ENCODE results near the gene SDE2.
"Not testable (repeated sequence)": the region's sequence is repeated elsewhere in the genome, so short reads cannot be mapped to it uniquely, and the experiment has no call there.

The SDE2 gene

DNA sequence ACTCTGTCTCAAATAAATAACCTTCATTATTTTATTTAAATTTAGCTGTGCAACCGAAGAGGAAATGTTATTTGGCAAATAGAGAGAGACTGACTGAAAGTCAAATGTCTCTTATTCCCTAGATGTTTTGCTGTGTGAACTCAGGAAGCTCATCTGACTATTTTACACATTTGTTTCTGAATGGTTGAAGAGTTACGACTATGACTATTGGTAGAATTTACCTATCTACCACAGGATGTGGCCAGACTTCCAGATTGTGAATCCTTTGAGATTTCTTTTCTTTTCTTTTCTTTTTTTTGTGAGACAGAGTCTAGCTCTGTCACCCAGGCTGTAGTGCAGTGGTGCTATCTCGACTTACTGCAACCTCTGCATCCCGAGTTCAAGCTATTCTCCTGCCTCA, 5.3 kb upstream of the SDE2 start:
- DNase-seq, result no peak

- DNase-seq, result no peak
Measured at GRCh38 chr1:226003502-226004170, 4.5 kb upstream of the SDE2 start.

DNA sequence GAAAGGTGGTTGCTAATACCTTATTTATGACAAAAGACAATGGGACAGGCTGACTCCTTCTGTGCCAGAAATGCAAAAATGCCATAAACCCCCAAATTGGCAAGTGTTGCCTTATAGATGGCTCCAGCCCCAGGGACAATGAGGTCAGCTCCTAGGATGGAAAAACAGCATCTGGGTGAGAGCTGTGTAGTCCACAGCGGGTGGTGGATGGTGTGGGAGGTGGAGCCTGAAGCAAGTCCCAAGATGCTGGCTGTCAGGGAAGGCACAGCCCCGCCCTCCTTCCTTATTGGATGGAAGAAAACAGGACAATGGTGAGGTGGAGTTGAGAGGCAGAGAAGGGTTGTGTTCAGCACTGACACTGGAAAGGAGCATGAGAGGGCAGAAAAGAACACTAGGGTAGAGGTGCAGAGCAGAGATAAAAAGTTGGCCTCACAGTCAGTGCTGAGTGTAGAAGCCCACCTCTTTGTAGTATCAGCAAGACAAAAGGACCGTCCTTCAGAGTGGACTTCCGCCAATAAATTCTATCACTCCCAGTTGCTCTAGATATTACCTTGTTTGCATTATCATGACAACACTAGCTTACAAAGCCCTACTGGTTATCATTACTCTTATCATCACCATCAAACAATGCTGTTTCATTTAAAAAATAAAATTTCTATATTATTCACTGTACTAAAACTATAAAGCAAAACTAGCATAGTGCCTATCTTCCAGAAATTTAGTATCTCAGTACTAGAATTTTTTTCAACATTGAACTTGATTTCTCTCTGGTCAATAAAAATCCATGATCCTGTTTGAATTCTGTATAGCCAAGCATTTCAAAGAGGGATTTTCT, 3.7 kb upstream of the SDE2 start:
- peak; percentile 93 for DNase-seq

DNA sequence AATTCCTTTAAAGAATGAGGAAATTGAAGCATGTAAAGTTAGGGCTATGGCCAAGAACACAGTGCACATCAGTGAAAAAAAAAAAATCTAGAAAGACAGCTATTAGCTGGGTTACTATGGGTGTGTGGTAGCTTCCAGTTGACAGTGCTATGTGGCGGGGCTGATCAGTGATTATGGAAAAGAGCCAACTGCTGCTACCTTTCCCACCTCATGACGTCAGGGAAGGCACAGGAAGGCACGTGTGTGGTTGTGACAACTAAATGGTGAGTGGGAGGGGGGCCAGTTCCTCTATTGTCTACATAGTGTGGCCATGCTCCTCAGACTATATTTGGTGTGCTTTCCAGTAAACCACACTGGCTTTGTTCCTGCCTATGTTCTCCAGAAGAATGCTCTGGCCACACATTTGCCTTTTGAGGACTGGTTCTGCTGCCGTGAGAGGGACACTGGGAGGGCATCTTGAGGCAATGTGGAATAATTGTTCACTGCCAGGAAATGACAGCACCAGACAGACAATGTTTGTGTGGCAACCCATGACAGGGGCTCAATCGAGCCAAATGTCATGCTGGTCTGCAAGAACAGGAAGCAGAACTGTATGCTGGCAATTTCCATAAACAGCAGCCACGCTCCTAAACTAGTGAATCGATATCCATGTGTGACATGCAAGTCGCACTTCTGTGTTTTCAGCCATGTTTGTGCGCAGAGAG, 3.0 kb upstream of the SDE2 start:
- peak; percentile 89 for DNase-seq

DNA sequence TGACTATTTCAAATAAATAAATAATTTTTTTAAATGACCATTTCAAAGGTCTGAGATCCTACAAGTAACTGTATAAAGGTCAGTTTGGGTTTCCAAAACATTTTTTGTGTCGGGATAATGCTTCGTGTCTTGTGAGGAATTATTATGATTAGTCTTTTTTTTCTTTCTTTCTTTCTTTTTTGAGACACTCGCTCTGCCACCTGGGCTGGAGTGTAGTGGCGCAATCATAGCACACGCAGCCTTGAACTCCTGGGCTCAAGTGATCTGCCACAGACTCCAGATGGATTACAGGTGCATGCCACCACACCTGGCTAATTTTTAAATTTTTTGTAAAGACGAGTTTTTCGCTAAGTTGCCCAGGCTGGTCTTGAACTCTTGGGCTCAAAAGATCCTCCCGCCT, 1.9 kb upstream of the SDE2 start:
- DNase-seq, result no peak

- not testable (repeated sequence) for DNase-seq
Measured at GRCh38 chr1:226000493-226001081, 1.4 kb upstream of the SDE2 start.

DNA sequence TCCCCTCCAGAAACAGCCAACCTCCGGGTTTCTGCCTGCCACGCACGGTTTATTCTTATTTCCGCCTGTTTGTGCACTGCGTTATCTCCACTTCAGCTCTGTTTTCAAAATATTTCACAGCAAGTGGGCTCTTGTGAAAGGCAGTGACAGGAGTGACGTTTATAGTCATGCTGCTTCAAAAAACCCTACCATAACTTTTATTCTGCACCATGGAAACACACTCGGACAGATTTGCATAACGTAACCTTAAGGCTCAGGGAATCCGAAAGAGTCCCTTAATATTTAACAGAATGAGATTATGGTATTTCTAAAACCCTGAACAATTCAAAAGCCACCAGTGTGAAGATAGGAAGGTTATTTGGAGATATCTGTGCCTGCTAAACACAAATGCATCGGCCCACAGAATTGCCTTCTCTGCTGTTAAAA, 782 bp upstream of the SDE2 start:
- no peak for DNase-seq

DNA sequence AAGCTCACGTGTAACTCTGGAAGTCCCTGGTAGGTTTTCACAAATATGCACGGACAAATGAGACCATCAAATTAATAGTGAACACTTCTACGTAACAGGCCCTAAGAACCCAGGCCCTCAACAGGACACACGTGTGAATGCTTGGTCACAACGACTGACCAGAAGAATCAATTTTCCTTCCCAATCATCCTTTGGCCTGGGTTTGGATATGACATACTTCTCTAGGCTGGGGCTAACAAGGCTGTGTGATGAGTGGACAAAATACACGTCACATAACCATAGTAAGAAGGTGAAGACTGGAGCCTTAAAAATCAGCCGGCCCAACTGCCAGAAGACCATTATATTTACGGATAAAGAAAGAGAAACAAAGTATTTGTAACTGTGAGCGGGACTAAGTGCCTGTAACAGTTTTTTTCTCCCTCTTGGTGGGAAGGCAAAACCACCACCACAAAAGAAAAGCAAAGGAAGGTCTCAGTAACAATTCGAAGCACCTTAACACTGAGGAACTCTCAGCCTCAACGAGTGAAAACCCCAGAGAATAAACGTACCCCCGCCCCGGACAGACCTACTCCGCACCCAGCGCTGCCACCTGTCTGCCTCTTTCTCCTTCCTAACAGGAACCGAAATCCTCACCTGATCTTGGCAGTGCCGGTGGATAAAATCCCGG, 450 bp downstream of the SDE2 start:
- DNase-seq, result no peak

DNA sequence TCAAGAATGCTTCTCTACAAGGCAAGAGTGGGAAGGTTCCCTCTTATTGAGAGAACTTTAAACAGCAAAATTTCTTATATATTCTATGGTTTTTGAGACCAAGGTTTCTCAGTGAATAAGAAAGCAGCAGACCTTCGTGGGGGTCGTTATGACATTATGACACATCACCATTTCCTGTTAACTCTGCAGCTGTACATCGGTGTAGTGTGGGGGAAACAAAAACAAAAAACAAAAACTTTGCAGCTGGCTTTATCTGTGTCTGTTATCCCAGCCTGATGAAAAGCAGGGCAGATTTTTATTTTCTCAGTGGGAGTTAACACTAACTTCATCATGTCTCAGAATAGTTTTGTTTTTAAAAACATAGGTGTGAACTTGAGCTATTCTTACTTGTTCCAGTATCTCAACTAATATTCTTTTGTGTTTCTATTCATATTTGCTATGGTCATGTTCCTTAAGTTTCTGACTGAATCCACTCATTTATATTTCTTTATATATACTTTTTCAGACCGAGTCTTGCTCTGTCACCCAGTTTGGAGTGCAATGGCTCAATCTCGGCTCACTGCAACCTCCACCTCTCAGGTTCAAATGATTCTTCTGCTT, 2.1 kb downstream of the SDE2 start:
- no peak for DNase-seq

GRCh38 chr1:225995919-225996864, 3.0 kb downstream of the SDE2 start:
- no peak for DNase-seq

DNA sequence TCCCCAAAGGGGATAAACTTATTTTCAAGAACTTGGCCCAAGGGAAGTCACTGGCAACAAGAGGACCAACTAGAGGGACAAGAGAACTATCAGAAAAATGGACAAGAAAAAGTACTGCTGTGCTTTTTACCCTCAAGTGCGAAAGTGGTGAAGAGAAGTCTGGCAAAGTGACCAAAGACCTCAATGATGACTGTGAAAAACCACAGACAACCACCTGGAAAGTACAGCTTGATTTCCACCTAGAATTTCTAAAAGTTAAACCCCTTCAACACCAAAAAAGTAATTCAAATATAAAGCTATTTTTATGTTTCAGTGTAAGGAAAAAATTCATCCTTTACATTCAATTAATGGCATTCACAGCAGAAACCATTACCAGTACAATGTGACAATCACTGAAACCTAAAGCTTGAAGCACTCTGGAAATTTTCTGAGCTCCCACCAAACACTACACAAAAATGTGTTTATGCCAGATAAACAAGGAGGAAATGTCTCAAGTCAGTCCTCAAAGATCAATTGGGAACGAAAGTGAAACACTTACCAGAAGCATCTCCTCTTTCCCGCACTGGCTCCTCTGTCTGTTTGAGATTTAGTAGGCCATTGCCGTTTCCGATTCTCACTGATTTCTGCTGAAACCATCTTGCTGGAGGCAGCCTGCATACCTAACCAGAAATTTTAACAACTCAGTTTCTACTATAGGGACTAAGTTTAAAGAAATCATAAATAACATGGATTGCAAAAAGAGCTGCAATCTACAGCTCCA, 8.3 kb downstream of the SDE2 start:
- no peak for DNase-seq

GRCh38 chr1:225987491-225988316, 11.4 kb downstream of the SDE2 start:
- DNase-seq, result peak; percentile 57

DNA sequence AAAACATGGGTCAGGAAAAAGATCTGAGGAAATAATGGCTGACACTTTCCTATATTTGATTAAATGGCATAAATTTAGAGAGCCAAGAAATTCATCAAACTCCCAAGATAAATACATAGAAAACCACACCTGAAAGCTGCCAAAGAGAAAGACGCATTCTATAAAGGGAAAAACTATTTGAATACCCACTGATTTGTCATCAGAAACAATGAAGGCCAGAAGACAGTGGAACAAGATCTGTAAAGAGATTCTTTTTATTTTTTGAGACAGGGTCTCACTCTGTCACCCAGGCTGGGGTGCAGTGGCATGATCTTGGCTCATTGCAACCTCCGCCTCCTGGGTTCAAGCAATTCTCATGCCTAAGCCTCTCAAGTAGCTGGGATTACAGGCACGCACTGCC, 17.4 kb downstream of the SDE2 start:
- DNase-seq, result no peak

DNA sequence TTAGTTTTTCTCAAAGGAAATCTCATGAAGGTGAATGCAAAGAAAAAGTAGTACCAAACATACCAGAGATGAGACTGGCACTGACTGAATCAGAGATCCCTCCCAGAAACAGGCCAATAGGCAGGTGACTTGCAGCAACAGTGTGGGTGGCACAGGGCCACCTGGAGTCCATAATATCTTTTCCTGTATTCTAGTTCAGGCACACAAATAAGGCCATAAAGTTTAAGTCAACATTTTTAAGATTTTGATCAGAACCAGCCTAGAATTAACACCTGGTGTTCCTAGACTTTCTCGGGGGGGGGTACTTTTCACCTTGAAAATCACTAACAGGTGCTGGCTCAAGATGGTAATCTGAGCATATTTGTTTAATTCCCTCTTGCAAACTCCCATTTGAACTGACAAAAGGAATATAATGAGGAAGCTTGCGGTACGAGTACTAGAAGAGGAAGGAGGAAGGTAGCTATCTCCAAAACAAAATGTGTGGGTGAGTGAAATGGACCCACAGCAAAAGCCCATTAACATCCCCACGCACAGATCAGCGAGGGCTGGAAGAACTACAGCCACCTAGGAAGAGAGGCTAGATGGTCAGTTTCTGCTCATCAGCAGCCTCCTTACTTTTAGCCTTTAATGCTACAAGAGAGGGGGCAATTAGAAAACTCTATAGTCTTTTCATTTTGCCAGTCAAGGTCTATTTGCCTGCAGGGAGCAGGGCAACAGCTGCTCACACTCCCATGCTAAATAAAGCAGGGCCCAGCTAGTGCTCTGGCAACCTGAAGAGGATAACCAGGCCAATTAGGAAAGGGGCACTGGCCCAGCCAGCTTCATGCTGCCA, 18.9 kb downstream of the SDE2 start:
- peak; percentile 72 for DNase-seq

DNA sequence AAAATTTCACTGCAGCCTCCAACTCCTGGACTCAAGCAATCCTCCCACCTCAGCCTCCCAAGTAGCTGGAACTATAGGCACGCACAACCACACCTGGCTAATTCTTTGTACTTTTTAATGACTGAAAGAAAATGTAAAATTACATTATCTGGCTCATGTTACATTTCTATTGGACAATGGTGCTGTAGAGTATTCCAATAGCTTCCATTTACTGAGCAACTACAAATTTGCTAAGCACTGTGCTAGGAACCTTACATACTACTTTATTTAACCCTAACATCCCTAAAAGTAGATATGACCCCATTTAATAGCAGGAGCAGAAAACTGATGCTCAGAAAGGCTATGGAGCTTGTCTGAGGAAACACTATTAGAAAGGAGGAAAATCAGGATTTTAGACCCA, 19.7 kb downstream of the SDE2 start:
- DNase-seq, result no peak

- no peak for DNase-seq
Measured at GRCh38 chr1:225977937-225978748, 21.0 kb downstream of the SDE2 start.

- not testable (repeated sequence) for DNase-seq
Measured at GRCh38 chr1:225975146-225975545, 24.0 kb downstream of the SDE2 start.

DNA sequence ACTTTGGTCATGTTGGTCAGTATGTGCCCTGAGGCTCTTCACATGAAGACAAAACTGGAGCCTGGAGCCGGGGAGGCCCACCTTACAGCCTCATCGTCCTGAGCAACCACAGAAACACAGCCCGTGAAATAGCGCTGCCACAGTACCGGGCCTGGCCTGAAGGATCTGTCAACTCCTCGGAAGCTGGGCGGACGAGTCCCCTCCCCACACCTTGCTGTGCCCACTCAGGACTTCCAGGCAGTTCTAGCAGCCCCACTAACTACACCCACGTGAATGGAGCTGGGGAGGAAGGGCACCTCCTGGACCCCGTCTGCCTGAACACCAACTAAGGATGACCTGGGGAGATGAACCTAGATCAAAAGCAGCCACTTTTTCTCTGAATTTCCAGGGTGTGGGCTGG, 24.7 kb downstream of the SDE2 start:
- no peak for DNase-seq
